Endothelial cell of umbilical vein (primary cell): ENCODE data around the gene OR6C3.

ENCODE experiments used
- CTCF ChIP-seq, 2 donors: IDR thresholded peaks; 1 replicate in 1 of 2; 2 replicates in 1 of 2; pipeline ENCODE4 v1.5.1; 2011; ENCODE audit warnings: low read length in 2 of 2, mild to moderate bottlenecking in 2 of 2, moderate library complexity in 2 of 2, control low read depth in 1 of 2, inconsistent platforms in 1 of 2, low read depth in 1 of 2; ENCODE audit not compliant: insufficient read depth in 1 of 2; ENCODE audit errors: extremely low read depth in 1 of 2
- EZH2 ChIP-seq: IDR thresholded peaks from 2 replicates; pipeline ENCODE4 v1.6.1; 2012; ENCODE audit warnings: borderline replicate concordance, low read depth, mild to moderate bottlenecking, moderate library complexity, low read length, inconsistent platforms; ENCODE audit not compliant: severe bottlenecking
- GATA2 ChIP-seq: IDR thresholded peaks from 2 replicates; pipeline ENCODE4 v1.7.0; 2011; ENCODE audit warnings: low read depth, mild to moderate bottlenecking, moderate library complexity, mixed read lengths, low read length; ENCODE audit not compliant: insufficient read length, insufficient read depth
- POLR2A ChIP-seq: IDR thresholded peaks from 2 replicates; pipeline ENCODE4 v1.6.1; 2012; ENCODE audit warnings: low read depth, mild to moderate bottlenecking, control low read depth, low read length

GRCh38 chr12:55330446-55330845 lies at the start of gene OR6C3:
- TF ChIP-seq CTCF (IDR thresholded peaks at IDR 0.05; ENCODE audit: extremely low read depth in 1 of 2, insufficient read depth in 1 of 2, low read depth in 1 of 2, low read length in 2 of 2) (no peak), EZH2 (no peak), POLR2A (no peak), GATA2 (no peak)
